OCI-LY3 (cell line): Measurements from ENCODE around the gene FBXO11.

ENCODE experiments used
- EZH2phosphoT487 ChIP-seq: fragments of 200-600 bp; shearing (Covaris generic); IDR thresholded peaks from 2 replicates; pipeline ENCODE4 v1.6.1; 2018; ENCODE audit warnings: antibody characterized with exemption, mixed run types, low read depth
- TF ChIP-seq, protein P1 (sequence below): fragments of 200-600, 300-600 bp; sonication (generic); IDR thresholded peaks from 2 replicates; pipeline ENCODE4 v1.5.1; 2014; ENCODE audit warnings: antibody characterized with exemption, low read length, low read depth

DNA sequence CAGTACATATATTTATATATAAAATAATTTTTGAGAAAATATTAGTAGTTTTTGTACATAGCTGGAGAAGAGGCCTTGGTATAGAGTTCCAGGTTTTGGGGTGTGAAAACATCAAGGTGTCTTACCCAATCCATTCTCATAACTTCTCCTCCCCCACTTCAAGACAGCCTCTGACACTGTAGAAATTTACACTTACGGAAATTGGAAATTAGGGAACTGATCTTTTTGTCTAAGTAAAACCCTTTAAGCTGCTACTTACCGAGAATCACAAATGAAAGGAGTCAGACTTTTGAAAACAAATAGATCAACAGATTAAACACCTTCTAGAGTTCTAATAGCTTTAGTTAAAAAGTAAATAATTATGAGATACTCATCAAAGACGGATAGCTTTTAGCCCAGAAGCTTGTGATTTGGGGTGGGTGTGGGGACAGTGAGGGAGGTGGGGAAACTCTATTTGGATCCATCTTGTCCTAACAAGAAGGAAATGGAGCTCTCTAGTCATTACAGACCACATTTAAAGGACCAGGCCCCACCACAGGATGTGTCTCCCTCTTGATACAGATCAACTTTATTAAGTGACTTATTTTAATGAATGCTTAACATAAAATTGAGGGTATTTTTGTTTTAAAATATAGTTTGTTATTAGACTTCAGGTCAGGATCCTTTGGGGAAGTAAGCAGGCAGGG, 11.1 kb upstream of the FBXO11 start:
- TF ChIP-seq, protein P1, sequence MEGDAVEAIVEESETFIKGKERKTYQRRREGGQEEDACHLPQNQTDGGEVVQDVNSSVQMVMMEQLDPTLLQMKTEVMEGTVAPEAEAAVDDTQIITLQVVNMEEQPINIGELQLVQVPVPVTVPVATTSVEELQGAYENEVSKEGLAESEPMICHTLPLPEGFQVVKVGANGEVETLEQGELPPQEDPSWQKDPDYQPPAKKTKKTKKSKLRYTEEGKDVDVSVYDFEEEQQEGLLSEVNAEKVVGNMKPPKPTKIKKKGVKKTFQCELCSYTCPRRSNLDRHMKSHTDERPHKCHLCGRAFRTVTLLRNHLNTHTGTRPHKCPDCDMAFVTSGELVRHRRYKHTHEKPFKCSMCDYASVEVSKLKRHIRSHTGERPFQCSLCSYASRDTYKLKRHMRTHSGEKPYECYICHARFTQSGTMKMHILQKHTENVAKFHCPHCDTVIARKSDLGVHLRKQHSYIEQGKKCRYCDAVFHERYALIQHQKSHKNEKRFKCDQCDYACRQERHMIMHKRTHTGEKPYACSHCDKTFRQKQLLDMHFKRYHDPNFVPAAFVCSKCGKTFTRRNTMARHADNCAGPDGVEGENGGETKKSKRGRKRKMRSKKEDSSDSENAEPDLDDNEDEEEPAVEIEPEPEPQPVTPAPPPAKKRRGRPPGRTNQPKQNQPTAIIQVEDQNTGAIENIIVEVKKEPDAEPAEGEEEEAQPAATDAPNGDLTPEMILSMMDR, result no peak
- TF ChIP-seq EZH2phosphoT487, result no peak
